Left ventricle myocardium inferior (tissue), 1 donor: Measurements from ENCODE around the gene ISG15. TPM values are rescaled to one million over a fixed set of nuclear protein-coding genes. Genes with fewer than 3 reads are reported as not detected.
A peak's percentile ranks its signal among the peaks of the same experiment; 100 is the strongest.
"Not testable (repeated sequence)": the region's sequence is repeated elsewhere in the genome, so short reads cannot be mapped to it uniquely, and the experiment has no call there.

Experiments
- DNase-seq: peaks from one replicate; pipeline ENCODE4 v3.0.0-alpha.2; 2020
- H3K27ac ChIP-seq: fragments of 200-600 bp; replicated peaks from 2 replicates; pipeline ENCODE4 v1.8.0; 2021
- H3K27me3 ChIP-seq: fragments of 200-600 bp; 2 replicates; pipeline ENCODE4 v1.8.0; 2021; ENCODE audit warnings: low read depth
- H3K36me3 ChIP-seq: fragments of 200-600 bp; 2 replicates; pipeline ENCODE4 v1.8.0; 2021
- H3K4me1 ChIP-seq: fragments of 200-600 bp; 2 replicates; pipeline ENCODE4 v1.8.0; 2021
- H3K4me3 ChIP-seq: fragments of 200-600 bp; 2 replicates; pipeline ENCODE4 v1.8.0; 2021; ENCODE audit warnings: mild to moderate bottlenecking, moderate library complexity
- H3K9me3 ChIP-seq: fragments of 200-600 bp; replicated peaks from 2 replicates; pipeline ENCODE4 v1.8.0; 2021
- intact Hi-C: fragments of 100-400 bp; cut with micrococcal nuclease; formaldehyde crosslinking; loops from one replicate; pipeline ENCODE4 v1.11.0; 2022
- total RNA-seq: library from RNA; stranded (reverse); fragmentation: NEBNext Ultra II Directional; extraction: Animal tissue kit (Norgen Biotek cat#: 25700); gene quantifications from one replicate; pipeline ENCODE4 v1.2.1, GENCODE V29; 2021
- TF ChIP-seq, protein P1 (sequence below): fragments of 200-600 bp; IDR thresholded peaks from 2 replicates; pipeline ENCODE4 v1.8.0; 2021; ENCODE audit warnings: antibody characterized with exemption, mild to moderate bottlenecking, borderline replicate concordance
- donor health status: DM: no; HTN: yes; CAD: no; lungs with severe emphysema.

Gene ISG15
- total RNA-seq, 1 donor from 2014 or later = 14.5 TPM

- Histone ChIP-seq H3K36me3 (no peaks in the 10 kb centered on the region), H3K4me3 (peak overlapping the region; percentile 78), H3K27ac (peak overlapping the region; percentile 93), H3K27me3 (no peaks in the 10 kb centered on the region), H3K9me3 (no peaks in the 10 kb centered on the region), H3K4me1 (peaks cover 28% of the 10 kb centered on the region)
- TF ChIP-seq, protein P1, sequence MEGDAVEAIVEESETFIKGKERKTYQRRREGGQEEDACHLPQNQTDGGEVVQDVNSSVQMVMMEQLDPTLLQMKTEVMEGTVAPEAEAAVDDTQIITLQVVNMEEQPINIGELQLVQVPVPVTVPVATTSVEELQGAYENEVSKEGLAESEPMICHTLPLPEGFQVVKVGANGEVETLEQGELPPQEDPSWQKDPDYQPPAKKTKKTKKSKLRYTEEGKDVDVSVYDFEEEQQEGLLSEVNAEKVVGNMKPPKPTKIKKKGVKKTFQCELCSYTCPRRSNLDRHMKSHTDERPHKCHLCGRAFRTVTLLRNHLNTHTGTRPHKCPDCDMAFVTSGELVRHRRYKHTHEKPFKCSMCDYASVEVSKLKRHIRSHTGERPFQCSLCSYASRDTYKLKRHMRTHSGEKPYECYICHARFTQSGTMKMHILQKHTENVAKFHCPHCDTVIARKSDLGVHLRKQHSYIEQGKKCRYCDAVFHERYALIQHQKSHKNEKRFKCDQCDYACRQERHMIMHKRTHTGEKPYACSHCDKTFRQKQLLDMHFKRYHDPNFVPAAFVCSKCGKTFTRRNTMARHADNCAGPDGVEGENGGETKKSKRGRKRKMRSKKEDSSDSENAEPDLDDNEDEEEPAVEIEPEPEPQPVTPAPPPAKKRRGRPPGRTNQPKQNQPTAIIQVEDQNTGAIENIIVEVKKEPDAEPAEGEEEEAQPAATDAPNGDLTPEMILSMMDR = no peak
- intact Hi-C loops = no loop called here
- DNase-seq = no peak
Observed at GRCh38 chr1:1013922-1014648, 788 bp downstream of the ISG15 start.

DNA sequence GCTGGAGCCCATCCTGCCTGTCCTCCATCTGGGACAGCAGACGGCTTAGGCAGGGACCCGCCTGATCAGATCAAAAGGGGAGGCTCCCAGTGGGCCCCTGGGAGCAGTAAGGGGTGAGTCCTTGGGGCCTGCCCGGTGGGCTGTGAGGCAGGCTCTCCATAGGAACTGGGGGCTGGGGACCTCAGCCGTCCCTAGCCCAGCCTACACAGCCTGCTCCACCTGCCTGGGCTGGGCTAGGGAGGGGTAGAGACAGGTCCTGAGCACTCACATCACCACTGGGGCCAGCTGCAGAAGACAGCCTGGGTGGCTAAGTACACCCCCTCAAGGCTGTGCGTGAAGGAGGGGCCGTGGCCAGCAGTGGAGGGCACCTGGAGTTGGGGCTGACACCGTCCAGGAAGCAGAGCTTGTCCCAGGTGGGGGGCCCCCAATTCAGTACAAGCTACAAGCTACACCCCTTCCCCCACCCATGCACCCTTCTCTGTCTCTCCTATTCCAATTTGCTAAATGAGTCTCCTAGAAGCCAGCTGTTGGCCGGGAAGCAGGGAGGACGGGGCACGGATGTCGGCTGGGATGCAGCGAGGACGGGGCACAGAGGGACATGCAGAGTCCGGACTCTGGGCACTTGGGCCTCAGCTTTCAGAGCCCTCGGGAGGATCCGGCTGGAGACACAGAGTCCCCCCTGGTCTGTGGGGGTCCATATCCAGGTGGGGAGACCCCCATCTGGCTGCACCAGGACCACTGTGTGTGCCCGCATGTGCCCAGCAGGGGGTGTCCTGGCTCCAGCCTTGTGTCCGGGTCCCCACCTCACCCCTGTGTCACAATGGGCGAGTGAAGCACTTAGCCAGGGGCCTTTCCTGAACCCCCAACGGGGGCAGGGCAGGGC, 1.7 kb downstream of the ISG15 start:
- H3K27ac ChIP-seq = peak overlapping the region; percentile 93
- H3K4me3 ChIP-seq = peak overlapping the region; percentile 78
- no peaks in the 10 kb centered on the region for H3K9me3 ChIP-seq
- intact Hi-C loops = no loop called here
- H3K4me1 ChIP-seq = peaks cover 29% of the 10 kb centered on the region
- H3K27me3 ChIP-seq = no peaks in the 10 kb centered on the region
- no peak for DNase-seq
- TF ChIP-seq, protein P1 = peak; percentile 49
- H3K36me3 ChIP-seq = no peaks in the 10 kb centered on the region

- H3K9me3 ChIP-seq, H3K4me3 ChIP-seq, DNase-seq, H3K27me3 ChIP-seq, H3K36me3 ChIP-seq, H3K27ac ChIP-seq, intact Hi-C loops: not testable (repeated sequence)
- H3K4me1 ChIP-seq = peaks cover 51% of the 10 kb centered on the region
Observed at GRCh38 chr1:1017397-1018320, 4.4 kb downstream of the ISG15 start.

DNA sequence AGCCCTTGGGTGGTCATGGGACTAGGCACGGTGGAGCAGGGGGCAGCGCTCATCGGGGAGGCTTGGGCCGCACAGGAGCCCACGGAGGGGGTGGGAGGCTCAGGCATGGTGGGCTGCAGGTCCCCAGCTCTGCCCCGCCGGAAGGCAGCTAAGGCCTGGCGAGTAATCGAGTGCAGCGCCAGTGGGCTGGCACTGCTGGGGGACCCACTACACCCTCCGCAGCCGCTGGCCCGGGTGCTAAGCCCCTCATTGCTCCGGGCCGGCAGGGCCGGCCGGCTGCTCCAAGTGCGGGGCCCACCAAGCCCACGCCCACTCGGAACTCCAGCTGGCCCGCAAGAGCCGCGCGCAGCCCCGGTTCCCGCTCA, 5.0 kb downstream of the ISG15 start:
- DNase-seq, intact Hi-C loops: not testable (repeated sequence)

DNA sequence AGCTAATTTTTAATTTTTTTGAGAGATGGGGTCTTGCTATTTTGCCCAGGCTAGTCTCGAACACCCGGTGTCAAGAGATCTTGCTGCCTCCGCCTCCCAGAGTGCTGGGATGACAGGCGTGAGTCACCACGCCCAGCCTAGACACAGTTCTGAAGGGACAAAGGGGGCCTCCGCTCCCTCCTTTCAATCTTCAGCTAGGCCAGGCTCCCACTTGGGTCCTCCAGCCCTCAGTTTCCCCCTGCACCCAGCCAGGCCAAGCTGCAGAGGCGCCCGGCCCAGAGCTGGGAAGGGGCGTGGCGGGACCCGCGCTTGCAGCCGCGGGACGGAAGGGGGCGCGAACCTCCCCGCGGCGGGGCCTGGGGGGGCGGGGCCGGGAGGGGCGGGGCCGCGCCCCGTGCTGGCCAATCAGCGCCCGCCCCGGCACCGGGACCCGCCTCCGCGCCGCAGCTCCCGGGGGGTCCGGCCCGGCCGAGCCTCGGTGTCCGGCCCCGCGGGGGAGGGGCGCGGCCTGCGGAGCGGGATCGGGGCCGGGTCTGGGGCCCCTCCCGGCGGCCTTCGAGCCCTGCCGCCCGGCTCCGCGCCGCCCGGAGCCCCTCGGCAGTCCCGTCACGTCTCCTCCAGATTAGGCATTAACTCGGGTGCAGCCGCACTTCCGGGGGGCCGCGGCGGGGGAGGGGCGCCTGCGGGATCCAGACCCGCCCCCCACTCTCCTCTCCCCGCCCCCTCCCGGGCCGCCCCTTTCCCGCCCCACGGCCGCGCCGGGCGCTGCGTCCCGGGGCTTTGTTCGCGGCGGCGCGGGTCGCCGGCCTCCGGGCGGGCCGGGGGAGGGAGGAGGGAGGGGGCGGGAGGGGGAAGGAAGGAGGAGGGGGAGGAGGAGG, 6.1 kb downstream of the ISG15 start:
- peak overlapping the region; percentile 89 for H3K4me3 ChIP-seq
- H3K27me3 ChIP-seq = no peaks in the 10 kb centered on the region
- H3K4me1 ChIP-seq = peaks cover 53% of the 10 kb centered on the region
- TF ChIP-seq, protein P1 = peak; percentile 70
- DNase-seq = peak; percentile 86
- H3K36me3 ChIP-seq = no peaks in the 10 kb centered on the region
- no peaks in the 10 kb centered on the region for H3K9me3 ChIP-seq
- intact Hi-C loops = no loop called here
- H3K27ac ChIP-seq = peak overlapping the region; percentile 96

More for the DNA sequence above, 5.0 kb downstream of the ISG15 start:
- H3K27me3 ChIP-seq, H3K36me3 ChIP-seq, H3K27ac ChIP-seq, H3K4me3 ChIP-seq, H3K9me3 ChIP-seq: not testable (repeated sequence)
- H3K4me1 ChIP-seq = peaks cover 53% of the 10 kb centered on the region
